Measurements from ENCODE around the gene BEND5. TPM values are rescaled to one million over a fixed set of nuclear protein-coding genes. Genes with fewer than 3 reads are reported as not detected.

The BEND5 gene
- total RNA-seq, 4 donors from 2014 or later: 0.47 to 1.5 (median 1.0) TPM; not detected in 1

DNA sequence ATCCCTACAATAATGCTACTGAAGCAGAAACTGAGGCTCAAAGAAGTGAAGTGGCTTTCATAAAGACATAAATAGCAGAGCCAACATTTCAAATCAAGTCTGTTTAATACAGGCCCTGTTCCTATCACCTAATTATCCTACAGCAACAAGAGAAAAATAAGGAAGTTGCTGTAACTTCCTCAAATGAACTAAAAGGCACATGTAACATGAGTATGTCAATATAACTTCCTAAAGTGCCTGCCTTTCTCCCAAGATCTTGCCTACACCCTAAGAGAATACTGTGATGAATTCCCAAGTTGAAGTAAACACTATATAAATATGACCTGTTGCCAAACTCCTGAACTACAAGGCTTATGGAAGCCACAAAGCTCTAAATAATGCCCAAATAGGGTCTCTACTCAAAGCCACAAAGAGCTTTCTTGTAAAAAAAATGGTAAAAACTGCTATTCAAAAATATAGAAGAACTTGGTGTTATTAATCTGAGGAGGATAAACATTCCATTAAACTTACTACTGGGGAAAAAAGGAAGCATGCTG, 8.6 kb downstream of the BEND5 start:
- TF ChIP-seq CTCF (IDR thresholded peaks at IDR 0.05): no peak
- no peak for DNase-seq (ENCODE audit: low spot score)
- ATAC-seq (ENCODE audit: low FRiP score): no peak

GRCh38 chr1:48765335-48765734, 11.4 kb downstream of the BEND5 start:
- TF ChIP-seq CTCF (IDR thresholded peaks at IDR 0.05): no peak
- no peak for ATAC-seq (ENCODE audit: low FRiP score)
- no peak for DNase-seq (ENCODE audit: low spot score)

DNA sequence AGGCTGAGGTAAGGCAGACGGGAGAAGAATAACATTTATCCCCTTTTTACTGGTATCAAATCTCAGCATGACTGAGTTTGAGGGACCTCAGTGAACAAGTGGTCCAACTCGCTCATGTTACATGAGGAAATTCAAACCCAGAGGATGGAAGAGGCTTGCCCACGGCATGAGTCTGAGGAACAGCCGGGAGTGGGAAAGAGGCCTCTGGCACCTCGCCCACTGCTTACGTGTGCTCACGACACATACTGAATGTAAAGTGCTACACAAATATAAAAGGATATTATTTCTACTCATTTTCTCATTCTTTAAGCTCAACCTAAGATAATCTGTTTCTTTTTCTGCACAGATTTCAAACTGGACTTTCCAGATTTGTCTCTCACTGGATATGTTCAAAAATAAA, 14.7 kb downstream of the BEND5 start:
- DNase-seq (ENCODE audit: low spot score): no peak
- ATAC-seq (ENCODE audit: low FRiP score): no peak
- TF ChIP-seq CTCF (IDR thresholded peaks at IDR 0.05): no peak

- DNase-seq (ENCODE audit: low spot score): no peak
- TF ChIP-seq CTCF (IDR thresholded peaks at IDR 0.05): no peak
- no peak for ATAC-seq (ENCODE audit: low FRiP score)
Measured at GRCh38 chr1:48761411-48761810, 15.3 kb downstream of the BEND5 start.

DNA sequence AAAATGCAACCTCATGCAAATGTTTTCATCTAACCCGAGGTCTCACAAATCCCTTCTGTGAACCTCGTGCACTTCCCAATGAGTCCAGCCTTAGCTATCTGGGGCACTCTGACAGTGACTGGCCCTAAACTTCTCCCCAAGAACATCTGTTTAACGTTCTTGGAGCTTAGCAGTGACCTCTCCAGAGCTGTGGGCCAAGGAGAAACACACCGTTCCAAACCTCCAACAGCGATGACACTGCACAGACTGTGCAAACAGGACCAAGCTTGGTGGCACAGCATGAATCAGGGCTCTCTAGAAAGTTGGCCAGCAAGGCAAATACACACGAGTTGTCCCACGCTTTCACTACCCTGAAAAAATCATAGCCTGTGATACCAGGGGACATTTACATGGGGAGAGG, 15.8 kb downstream of the BEND5 start:
- no peak for TF ChIP-seq CTCF (IDR thresholded peaks at IDR 0.05)
- ATAC-seq (ENCODE audit: low FRiP score) (no peak), DNase-seq (ENCODE audit: low spot score) (no peak)

DNA sequence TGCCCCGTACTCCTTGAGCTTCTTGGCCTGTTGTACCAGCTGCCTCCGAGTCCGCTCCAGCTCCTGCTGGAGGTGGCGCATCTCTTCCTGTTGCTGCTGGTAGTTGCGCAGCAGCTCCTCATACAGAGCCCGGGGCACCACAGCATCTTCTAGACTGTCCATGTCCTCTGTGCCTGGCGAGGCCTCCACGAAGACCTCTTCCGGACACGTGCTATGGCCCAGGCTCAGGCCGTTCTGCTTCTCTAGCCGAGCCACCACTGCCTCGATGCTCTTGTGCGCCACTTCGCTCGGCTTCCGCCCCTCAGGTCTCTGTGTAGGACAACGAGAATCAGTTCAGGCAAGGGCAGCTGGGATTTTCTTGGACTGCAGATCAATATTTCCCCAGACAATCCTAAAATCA, 17.7 kb downstream of the BEND5 start:
- ATAC-seq (ENCODE audit: low FRiP score) (no peak), DNase-seq (ENCODE audit: low spot score) (no peak)
- TF ChIP-seq CTCF (IDR thresholded peaks at IDR 0.05): no peak

- ATAC-seq (ENCODE audit: low FRiP score) (no peak), DNase-seq (ENCODE audit: low spot score) (no peak)
- TF ChIP-seq CTCF (IDR thresholded peaks at IDR 0.05): no peak
Measured at GRCh38 chr1:48757363-48757762, 19.3 kb downstream of the BEND5 start.
